Hematopoietic multipotent progenitor cell treated with erythropoietin and hydrocortisone succinate and interleukin-3 and kit ligand, for 4 days (in vitro differentiated cells): ENCODE measurements around the gene KCNMA1.

Experiments
- DNase-seq: peaks from one replicate; pipeline ENCODE4 v3.0.0-alpha.2; 2015

Gene KCNMA1

DNA sequence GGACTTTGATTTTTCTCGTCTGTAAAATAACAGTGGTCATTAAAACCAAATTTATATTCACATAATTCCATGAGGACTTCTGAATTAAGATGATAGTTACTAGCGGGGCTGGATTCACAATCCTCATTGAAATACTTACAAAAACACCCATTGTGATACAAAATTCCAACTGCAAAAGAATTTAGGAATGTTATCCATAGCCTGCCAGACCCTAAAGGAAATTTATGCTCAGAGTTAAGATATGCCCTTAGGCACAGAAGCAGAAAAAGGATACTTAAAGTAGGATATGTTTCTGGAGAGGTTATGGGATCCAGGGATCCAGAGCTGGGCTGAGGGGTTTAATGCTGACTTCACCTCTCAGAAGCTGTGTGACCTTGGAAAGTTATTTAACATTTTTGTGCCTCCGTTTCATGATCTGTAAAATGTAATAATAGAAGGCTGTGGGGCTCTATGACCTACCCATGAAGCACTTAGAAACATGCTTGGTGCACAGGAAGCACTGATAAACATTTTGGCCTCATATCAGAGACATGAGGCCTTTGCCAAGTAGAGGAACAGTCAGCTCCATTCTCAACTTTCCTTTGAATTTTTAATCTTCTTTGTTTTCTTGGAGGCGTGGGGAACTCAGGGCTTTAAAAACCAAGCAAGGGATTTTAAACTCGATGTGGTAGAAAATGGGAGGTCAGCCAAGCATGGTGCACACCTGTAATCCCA is 744.7 kb downstream of the KCNMA1 start:
- DNase-seq, result peak; percentile 7

DNA sequence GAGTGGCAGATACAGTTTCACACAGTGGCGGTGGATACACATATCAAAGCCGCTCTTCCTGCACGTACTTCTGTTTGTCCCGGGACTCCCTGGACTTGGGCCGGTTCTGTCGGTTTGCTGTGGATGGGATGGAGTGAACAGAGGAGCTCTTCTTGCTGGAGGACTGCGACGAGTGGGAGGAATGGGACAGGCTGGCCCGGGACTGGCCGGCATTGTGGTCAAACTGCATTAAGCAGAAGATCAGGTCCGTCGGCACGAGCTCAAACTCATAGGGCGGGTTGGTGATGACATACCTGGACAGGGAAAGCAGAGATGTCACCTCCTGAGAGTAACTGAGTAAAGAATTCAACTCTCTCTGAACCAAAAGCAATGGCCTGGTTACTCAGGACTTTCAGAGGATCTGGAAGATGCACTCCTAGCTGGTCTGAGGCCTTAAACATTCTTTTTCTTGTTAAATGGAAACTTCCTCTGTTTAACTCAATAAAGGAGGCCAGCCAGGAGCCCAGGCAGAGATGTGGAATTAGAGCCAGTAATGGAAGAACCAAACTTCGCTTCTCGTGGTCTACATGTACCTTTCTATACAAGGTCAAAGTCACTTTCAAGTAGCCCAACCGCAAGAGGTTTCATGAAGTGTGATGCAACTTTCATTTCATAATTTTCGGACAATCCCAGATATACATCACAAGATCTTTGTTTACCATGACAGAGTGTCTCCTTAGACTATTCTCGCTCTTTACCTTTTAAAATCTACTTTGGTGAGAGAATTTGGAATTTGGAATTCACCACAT is 750.2 kb downstream of the KCNMA1 start:
- DNase-seq, result no peak

DNA sequence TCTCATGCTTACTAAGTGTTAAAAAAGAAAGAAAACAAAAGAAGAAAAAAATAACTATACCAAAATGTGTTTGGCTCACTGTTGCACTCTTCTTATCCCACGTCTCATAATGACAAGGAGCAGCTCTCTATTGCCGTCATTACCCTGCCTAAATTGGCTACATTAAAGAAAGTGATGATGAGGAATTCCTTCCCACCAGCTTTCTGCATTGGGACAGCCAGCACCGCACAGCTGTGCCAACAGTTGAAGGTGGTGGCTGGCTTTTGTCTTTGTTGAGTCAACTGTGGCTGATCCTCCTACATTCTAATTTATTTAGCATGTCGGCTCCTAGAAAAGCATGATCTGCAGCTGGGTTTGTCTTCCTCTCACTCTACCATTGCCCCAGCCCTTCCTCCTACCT is 751.8 kb downstream of the KCNMA1 start:
- DNase-seq, result no peak

DNA sequence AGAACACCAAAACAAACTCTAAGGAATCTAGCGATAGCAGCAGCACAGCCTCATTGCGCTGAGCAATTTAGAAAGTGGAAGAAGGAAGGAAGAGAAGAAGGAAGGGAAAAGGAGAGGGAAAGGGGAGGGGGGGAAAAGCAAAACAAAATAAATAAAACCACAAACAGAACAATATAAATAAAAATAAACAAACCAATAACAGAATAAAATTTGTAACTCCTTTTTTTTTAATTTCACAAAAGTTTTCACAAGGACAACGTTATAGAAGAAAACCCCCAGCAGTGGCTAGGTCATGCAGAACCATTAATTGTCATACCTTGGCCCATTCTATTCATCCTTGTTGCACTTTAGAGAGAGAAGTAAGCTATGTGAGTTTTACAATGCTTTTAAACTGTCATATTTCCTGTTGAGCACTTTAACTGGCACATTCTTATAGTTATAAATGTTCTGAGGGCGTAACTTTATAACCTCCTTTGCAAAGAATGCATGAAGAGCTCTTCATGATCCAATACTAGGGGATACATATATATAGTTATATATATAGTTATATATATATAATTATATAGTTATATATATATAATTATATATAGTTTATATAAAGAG is 752.8 kb downstream of the KCNMA1 start:
- no peak for DNase-seq

DNA sequence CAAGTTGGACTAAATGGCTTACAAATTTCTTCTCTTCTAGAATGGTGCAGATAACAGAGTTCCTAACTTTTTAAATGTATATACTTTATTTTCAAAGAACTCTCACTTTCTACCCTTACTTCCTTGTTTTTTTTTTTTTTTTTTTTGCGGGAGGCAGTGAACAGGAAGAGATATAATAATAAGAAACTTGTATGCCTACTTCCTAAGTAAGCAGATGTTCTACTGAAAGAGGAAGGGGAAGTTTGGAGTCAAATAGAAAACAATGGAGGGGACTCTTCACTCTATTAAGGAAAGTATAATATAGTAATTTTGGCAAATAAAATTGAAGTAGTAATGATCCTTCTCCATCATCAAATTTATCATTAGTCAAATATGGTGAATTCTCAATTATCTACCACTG is 754.0 kb downstream of the KCNMA1 start:
- DNase-seq, result peak; percentile 43

DNA sequence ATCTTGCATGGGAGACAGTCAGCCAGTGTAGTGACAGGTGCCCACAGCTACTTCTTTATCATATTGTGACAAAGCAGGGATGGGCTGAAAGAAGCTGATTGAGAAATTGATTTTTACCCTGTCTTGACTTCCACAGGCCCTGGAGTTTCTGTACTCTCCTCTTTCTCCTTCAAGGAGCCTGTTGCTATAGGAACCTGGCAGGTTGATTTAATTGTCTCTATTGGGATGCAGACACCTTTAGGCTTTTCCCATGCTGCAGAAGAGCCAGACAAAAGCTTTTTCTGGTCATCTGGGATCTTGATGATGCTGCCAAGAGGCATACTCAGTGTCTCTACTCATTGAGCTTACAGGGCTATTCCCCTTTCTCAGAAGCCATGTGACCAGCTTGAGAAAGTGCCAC is 754.8 kb downstream of the KCNMA1 start:
- DNase-seq, result no peak

DNA sequence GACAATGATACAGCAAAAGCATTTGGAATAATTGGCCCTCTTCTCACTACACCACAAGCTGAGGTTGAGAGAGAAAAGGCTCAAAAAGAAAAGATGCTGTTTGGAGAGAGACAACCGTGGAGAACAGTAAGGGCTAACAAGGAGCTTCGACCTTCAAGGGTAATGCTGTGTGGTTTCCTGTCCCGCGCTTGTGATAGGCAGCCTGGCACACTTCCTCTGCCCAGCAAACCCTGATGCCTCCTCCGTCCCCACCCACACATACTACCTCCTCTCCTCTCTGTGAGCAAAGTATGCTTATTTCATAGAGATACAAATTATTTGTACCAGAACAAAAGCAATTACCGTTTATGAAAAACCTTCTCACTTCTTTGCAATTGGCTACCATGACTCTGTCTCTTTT is 755.4 kb downstream of the KCNMA1 start:
- peak; percentile 79 for DNase-seq

DNA sequence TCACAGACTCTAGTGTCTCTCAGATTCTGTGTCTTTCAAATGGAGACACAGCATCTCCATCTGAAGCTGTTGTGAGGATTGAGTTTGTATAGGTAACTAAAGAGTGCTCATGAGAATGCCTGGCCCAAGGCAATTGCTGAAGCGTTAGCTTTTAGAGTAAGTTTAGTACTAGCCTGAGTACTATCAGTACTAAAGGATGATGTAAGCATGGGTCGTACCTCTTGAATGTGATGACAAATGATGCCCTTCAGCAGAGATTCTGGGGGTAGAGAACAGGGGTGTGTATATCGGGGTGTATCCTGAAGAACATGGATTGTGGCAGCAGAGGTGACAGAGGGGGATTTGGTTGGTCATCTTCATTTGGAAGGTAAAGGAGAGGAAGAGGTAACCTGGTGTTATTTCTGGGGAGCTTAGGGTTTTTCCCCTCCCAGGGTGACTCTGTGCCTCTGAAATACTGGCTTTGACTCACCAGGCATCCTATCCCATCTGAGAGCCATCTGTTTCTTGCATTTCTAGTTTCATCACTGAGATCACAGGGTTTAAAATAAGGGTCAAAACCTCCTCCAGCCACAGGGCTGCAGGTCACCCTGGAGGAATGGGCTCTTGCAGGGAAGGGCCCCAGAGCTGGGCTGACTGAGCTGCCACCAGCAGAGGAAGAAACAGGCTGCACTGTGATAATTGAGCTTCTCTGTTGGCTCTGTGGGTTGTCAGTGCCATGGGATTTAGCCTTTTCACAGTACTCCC is 756.0 kb downstream of the KCNMA1 start:
- DNase-seq, result no peak

DNA sequence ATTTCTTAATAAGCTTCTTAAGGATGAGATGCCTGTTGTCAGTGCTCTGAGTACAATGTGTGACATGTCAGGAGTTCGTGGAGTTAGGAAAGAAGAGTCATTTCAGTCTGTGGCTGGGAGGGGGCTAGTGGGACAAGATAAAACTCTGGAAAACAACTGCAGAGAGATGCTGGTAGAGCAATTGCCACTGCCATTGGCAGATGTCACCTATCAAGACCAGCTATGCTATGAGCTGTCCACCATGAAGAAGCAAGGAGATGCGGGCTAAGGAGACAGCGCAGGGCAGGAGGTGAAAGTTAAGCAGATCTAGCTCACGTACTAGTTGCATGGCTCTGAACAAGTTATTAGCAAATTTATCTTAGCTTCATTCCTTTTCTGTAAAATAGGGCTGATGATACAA is 756.7 kb downstream of the KCNMA1 start:
- no peak for DNase-seq

DNA sequence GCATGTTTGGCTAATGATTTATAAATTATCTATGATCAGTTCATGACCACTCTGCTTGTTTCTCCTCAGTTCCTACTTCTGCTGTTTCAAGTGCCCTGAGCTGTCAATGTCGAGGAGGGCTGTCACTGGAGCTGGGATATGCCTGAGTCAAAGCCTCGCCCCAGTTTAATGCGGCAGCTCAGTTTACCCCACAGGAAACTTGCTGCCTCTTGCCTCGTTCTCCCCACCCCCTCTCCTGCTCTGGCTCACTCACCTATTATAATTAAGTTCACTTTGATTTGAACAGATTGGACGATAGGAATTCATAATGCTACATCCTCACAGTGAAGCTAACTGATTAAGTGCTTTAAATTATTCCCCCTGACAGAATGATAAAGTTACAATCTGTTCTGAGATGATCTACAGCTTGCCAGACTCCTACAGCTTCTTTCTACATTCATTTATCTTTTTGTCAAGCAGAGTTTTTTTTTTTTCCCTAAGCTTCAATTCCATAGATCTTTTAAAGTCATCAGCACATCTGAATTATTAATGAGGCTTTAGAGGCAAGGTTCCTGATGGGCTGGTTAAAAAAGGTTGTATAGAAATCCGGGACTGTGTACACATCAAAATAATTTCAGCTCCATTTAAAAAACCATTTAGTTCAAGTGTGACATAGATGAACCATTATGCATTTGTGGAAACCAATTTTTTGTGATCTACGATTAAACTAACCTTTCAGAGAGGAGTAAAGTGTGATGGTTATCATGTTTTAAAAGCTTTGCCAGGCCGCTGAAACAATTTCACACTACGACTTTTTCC is 758.3 kb downstream of the KCNMA1 start:
- DNase-seq, result no peak

DNA sequence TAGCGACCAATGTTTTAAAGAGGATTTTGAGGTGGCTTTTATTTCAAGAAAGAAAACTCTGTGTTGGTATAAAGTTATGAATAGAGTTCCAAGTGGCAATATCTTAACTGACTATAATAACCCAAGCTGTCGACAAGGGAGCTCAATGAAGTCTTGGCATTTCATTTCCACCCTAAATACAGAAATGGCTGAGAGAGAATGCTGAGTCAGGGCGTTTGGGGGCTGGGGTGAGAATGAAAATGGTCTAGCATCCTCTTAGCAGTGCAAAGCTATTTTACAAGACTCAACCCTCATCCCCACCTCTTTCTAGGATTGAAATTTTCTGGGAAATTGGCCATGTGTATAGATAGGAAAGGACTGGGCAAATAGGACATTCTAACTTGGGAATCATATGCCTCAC is 759.1 kb downstream of the KCNMA1 start:
- DNase-seq, result no peak

DNA sequence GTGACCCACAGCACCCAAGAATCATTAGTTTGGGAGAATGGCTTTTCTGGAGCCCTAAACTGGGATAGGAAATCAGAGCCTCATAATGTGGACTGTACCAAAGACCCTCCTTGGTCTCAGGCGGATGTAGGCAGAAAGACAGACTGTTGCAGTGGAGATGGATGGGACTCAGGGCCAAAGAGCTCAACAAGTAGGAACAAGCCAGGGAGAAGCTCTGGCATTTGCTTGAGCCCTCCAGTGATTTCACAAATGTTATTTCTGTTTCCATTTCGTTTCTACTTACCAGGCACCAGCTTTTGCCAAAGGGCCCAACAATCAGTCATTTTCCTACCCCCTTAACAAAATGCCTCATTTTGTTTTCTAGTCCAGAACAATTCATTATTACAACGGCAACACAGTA is 762.7 kb downstream of the KCNMA1 start:
- no peak for DNase-seq

DNA sequence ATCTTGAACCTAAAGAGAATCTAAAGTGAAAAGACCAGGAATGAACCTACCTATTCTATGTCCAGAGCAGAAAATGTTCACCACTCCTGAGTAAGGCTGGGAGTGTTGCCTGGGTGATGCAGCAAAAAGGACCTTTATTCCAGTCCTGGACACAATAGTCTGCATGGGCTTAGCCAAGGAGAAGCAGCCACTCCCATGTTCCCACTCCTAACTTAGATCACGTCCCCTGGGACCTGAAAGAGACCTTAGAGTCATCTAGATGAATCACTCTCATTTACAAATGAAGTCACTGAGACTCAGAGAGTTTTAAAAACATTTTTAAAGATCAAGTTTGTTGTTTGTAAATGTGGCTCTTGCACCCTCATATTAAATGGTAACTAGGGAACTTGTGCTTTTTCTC is 763.4 kb downstream of the KCNMA1 start:
- DNase-seq, result no peak

DNA sequence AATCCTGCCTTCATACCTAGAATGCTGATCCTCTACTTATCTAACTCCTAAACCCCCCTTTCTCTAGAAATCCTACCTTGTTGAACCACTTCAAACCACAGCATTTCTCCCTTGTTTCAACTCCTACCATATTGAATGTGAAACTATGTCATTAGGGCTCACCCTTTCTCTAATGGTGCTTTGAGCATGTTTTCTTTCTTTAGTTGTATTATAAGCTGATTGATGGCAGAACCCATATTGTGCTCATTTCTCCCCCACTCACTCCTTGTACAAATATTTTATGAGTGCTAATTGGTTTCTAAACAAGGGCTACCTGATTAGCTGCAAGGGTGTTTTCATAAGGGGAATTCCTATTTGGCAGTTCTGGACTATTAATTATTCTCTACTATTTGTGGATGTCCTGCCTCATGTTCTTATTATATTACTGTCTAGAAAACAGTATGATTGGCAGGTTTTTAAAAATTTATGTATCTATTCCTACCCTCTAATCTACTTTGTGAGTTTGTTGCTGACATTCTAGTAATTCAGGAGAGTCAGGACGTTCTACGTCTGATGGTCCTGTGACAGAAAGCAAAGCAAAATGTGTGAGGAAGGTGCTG is 765.8 kb downstream of the KCNMA1 start:
- DNase-seq, result no peak

DNA sequence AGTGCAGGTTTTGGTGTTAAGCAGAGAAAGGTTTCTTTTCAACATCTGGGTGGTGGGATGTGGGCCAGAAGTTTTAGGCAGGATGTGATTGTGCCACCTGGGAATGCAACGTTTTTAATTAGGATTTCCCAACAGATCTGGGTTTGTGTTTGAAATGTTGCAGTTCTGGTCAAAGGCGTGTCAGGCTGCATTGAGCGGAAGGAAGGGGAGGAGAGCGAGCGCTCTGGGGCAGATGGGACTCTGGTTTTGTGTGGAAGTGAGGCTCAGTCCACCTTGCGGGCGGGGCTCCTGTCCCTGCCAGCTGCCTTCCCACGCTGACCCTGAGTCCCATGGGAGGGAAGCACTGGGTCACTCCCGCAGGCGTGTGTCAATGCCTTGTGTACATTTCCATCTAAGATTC is 767.7 kb downstream of the KCNMA1 start:
- no peak for DNase-seq

DNA sequence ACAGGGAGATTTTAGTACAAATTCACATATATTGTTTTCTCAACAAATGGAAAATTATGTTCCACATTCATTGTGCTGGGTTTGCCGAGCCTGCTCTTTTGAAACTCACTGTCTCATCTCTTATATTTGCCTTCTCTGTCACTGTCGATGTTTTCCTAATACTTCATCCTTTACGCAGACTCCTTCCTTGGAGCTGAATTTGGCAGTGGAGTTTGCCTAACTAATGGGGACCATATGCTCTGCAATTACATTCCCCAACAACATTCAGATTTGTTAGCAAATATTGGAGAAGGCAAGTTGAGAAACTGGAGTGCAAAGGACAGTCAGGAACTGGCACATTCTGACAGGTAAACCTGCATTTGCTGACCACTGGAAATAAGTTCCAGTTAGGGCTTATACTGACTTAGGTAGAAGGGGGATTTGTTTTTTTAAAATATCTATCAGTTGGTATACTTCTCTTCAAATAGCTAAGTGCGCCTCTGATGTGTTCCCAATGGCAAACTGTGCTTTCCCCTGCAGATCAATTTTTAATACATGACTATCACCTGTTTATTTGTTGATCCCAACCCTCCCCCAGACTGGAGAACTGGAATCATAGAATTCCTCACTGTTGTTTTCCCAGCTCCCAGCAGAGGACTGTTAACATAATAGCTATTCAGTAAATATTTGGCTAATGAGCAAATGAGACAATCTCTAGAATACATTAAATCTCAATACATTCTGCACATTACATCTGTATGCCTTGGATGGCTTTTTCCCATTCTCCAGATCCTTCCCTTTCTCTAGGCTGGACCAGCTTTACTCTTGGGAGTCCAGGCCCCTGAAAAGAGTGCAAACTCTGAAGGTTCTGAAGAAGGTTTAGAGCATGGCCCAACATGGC is 769.3 kb downstream of the KCNMA1 start:
- no peak for DNase-seq

DNA sequence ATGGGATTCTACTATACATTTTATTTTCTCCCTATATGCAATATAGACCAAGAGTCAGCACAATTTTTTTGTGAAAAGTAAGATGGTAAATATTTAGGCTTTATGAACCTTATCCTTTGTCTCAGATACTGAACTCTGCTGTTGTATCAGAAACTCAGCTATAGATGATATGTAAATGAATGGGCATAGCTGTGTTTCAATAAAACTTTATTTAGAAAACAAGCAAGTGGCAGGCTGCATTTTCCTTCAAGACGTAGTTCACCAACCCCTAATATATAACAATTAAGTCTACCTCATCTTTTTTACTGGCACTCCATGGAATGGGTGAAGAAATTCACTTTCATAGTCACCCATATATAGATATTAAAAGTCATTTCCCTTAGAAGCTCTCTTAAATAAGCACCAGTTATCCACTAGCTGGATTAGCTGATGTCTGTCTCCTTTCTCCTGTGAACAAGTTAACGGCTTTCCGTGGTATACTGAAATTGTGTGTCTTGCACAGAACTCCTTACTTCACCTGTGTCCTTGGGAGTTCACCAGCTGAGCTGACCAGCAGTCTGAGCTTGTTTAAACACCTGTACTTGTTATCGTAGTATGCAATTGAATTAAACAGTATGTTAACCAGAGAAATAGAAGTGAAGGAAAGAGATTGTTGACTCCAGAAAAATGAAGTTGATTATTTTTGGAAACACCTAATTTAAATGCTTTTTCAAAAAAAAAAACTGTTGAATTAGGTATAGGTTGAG is 770.6 kb downstream of the KCNMA1 start:
- DNase-seq, result no peak

DNA sequence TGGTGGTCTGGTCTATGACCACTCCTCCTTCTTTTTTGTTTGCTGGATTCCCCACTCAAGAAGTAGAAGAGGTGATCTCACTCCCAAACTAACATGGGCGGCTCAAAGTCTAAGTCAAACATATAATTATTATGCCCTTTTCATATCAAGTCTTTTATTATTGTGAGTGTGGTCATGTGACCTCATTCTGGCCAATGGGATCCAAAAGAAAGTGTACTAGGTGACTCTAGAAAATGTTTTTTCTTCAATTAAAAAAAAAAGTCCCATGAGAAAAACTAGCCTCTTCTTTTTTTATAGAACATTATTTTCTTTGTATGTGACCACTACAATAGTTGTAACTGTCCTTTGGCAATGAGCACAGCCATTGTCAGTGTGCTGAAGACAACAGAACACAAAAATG is 772.7 kb downstream of the KCNMA1 start:
- DNase-seq, result no peak

DNA sequence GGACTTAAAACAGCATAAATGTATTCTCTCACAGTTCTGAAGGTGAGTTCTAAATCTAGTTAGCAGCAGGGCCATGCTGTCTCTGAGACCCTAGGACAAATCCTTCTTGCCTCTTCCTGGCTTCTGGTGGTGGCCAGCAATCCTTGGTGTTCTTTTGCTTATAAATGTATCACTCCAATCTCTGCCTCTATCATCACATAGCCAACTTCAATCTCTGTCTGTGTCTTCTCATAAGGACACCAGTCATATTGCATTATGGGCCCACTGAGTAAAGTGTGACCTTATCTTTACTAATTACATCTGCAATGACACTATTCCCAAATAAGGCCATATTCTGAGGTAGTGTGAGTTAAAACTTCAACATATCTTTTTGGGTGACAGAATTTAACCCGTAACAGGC is 778.9 kb downstream of the KCNMA1 start:
- DNase-seq, result no peak

DNA sequence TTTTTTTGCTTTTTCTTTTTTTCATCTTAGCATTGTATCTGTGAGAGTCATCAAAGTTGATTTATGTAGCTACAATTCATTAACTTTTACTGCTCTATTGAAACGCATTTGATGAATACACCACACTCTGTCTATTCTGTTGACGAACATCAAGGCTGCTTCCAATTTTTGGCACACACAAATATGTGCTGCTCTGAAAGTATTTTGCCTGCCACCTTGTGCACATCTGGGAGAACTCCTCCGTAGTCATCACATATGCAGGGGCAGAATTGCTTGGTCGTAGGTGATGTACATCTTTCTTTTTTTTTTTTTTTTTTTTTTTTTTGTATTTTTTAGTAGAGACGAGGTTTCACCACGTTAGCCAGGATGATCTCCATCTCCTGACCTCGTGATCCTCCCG is 796.8 kb downstream of the KCNMA1 start:
- no peak for DNase-seq
